HUES6 (cell line): ENCODE results near the gene TUBGCP3.

Source experiments
- H3K27ac ChIP-seq: 2 replicates; pipeline ENCODE4 v1.7.0; 2013; ENCODE audit warnings: low read depth, mild to moderate bottlenecking, low read length, inconsistent platforms
- H3K27me3 ChIP-seq: 2 replicates; pipeline ENCODE4 v1.6.1; 2013; ENCODE audit warnings: low read length; ENCODE audit not compliant: control insufficient read depth, insufficient read depth
- H3K36me3 ChIP-seq: 2 replicates; pipeline ENCODE4 v1.6.1; 2013; ENCODE audit warnings: low read length; ENCODE audit not compliant: control insufficient read depth, insufficient read depth
- H3K4me1 ChIP-seq: 2 replicates; pipeline ENCODE4 v1.6.1; 2013; ENCODE audit warnings: low read length; ENCODE audit not compliant: control insufficient read depth, insufficient read depth
- H3K4me3 ChIP-seq: 2 replicates; pipeline ENCODE4 v1.5.1; 2013; ENCODE audit warnings: low read depth, low read length
- H3K9ac ChIP-seq: one replicate; pipeline ENCODE4 v1.6.1; 2013; ENCODE audit warnings: mild to moderate bottlenecking, low read length
- H3K9me3 ChIP-seq: 2 replicates; pipeline ENCODE4 v1.6.1; 2013; ENCODE audit warnings: low read depth, low read length; ENCODE audit not compliant: control insufficient read depth, insufficient read depth

TUBGCP3 gene

DNA sequence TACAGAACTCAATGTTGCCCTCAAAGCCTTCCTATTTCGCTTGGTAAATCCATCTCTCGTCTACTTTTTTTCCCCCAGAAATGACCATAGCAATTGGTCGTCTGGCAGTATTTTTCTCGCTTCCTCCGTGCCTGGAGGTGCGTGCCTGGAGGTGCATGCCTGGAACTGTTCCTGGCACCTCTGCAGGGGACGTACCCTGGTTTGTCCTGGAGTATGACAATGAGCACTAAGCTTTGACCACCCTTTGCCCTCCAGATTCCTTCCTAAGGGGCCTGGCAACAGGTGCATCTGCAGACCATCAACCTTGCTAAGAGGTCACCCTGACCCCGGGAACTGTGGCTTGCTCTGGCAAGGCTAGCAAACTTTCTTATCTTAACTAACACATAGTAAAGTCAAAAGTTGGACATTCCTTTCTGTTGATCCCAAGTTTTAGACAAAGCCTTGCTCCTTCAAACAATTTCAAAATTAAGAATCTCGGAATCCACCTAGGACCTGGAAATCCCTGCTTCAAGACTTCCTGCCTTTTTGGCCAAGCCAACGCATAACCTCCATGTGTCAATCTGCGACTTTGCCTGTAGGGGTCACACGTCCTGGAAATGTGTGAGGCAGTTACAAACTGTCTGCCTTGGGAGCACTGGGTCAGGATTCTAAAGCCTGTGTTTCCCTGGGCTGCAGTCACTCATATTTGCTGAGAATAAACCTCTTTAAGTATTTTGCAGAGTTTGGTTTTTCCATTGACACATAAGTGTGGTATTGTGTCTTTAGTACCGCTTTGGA, 28.8 kb upstream of the TUBGCP3 start:
- Histone ChIP-seq H3K27me3 (0 out of 2 replicates have a peak, but pooled peaks cover 5% of the 10 kb centered on the region), H3K4me3 (no peak overlapping the region), H3K36me3 (no peaks in the 10 kb centered on the region), H3K9me3 (no peaks in the 10 kb centered on the region), H3K4me1 (peaks cover 4% of the 10 kb centered on the region; the same call in 1 of the 2 replicates), H3K9ac (no peak overlapping the region), H3K27ac (no peak overlapping the region)

DNA sequence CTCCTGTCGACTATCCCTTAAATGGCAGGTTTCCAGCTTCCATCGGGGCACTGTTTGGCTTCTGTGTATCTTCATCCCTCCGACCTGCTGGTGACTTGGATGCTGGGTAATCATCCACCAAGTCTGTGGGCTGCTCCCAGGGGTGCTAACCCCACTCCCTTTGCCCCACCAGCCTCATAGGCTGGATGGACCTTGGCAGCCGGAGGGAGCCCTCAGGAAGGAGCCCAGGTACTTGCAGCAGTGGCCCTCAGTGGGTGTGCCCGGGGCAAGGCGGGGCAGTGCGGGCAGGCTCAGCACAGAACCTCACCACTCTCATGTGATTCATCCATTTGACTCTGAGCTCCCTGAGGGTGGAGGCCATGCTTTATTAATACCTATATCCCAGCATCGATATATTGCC, 27.4 kb upstream of the TUBGCP3 start:
- Histone ChIP-seq H3K36me3 (no peaks in the 10 kb centered on the region), H3K27me3 (0 out of 2 replicates have a peak, but pooled peaks cover 5% of the 10 kb centered on the region), H3K4me1 (peaks cover 4% of the 10 kb centered on the region; the same call in 1 of the 2 replicates), H3K9ac (no peak overlapping the region), H3K4me3 (no peak overlapping the region), H3K9me3 (no peaks in the 10 kb centered on the region), H3K27ac (no peak overlapping the region)

DNA sequence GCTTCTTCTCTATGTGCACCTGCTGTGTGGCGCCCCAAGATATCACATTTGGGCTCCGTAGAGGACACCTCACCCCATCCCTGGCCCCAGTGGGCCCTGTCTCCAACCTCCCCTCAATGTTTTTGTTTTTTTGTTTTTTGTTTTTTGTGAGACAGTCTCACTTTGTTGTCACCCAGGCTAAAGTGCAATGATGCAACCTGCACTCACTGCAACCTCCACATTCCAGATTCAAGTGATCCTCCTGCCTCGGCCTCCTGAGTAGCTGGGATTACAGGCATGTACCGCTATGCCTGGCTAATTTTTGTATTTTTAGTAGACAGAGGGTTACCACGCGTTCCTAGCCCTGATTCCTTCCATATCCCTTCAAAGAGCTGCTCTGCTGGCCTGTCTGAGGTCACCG, 26.9 kb upstream of the TUBGCP3 start:
- Histone ChIP-seq H3K9me3 (no peaks in the 10 kb centered on the region), H3K36me3 (no peaks in the 10 kb centered on the region), H3K4me3 (no peak overlapping the region), H3K27me3 (0 out of 2 replicates have a peak, but pooled peaks cover 5% of the 10 kb centered on the region), H3K4me1 (no peaks in the 10 kb centered on the region), H3K27ac (no peak overlapping the region), H3K9ac (no peak overlapping the region)

DNA sequence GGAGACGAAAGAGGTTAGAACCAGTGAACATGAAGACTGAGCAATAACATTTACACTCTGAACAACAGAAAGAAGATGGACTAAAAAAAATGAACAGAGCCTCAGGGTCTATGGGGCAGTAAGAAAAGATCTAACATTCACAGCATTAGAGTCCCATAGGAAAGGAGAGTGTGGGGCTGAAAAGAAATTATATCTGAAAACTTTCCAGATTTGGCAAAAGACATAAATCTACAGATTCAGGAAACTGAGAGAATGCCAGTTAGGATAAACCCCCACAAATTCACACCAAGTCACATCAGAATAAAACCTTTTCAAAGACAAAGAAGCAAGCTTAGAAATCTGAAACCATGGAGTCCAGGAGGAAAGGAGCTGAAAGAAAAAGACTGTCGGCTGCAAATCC, 20.3 kb upstream of the TUBGCP3 start:
- Histone ChIP-seq H3K4me1 (no peaks in the 10 kb centered on the region), H3K9ac (no peak overlapping the region), H3K9me3 (no peaks in the 10 kb centered on the region), H3K27ac (no peak overlapping the region), H3K4me3 (no peak overlapping the region), H3K36me3 (no peaks in the 10 kb centered on the region), H3K27me3 (no peaks in the 10 kb centered on the region)

DNA sequence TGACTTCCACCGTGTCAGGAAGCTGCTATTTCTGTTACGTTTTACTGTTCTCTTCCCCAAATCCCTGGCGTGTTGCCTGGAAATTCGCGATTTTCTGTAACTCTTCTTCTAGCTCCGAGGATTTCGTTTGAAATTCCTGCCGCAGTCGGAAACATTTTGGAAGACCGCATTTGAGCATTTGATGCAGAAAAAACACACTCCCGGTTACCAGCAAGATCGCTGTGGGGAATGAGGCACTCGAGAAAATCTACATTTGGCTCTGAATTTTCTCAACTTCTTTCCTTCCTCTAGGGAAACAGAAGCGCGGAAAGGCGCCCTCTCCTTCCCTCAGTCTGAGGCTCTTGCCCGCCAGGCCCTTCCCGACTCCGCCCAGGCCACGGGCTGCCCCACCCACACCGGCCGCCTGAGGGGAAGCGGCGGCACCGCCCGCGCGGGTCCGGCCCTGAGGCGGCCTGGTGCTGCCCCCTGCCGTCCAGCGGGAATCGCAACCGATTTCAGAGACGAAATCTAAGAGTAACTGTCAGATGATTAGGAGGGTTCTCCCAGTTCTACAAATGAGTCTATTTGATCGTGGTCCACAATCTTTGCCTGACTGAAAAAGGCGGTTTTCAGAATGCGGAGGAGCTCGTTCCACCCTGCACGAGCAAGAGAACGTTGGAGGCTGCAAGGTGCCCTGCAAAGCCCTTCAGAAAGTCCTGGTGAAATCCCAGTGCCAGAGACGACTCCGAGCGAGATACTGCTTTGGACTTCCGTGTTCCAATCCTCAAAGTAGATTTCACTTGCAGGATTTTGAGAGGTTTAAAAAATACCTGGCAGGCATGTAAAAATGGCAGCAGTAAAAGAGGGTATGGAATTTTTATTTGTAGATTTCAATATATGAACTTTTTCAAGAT, 18.4 kb upstream of the TUBGCP3 start:
- Histone ChIP-seq H3K4me1 (no peaks in the 10 kb centered on the region), H3K9ac (peak overlapping the region; percentile 75), H3K27ac (peak overlapping the region; percentile 54; the same call in 1 of the 2 replicates)

DNA sequence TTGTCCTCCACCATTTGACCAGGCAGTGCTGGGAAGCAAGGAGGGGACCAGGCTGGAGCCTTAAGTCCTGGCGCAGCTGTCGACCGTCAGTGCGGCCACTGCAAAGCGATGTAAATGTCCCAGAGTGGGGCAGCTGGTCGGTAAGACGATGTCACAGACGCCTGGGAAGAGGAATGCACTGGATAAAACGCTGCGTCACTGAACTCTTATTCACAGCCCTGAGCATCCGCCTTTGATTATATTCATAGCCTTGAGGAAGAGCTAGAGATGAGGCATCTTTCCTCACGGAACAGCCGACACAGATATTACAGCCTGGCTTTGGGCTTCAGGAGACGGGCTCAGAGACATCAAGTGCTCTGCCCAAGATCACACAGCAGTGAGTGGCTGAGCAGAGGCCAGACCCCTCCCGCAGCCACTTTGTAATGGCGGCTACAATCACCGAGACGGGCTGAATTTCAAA, 17.6 kb upstream of the TUBGCP3 start:
- Histone ChIP-seq H3K9me3 (no peaks in the 10 kb centered on the region), H3K27ac (no peak overlapping the region), H3K27me3 (no peaks in the 10 kb centered on the region), H3K4me3 (peak overlapping the region; percentile 71), H3K9ac (peak overlapping the region; percentile 75), H3K4me1 (no peaks in the 10 kb centered on the region), H3K36me3 (no peaks in the 10 kb centered on the region)

More for the DNA sequence above, 18.4 kb upstream of the TUBGCP3 start:
- Histone ChIP-seq H3K4me3 (peak overlapping the region; percentile 71), H3K36me3 (no peaks in the 10 kb centered on the region), H3K9me3 (no peaks in the 10 kb centered on the region), H3K27me3 (no peaks in the 10 kb centered on the region)

DNA sequence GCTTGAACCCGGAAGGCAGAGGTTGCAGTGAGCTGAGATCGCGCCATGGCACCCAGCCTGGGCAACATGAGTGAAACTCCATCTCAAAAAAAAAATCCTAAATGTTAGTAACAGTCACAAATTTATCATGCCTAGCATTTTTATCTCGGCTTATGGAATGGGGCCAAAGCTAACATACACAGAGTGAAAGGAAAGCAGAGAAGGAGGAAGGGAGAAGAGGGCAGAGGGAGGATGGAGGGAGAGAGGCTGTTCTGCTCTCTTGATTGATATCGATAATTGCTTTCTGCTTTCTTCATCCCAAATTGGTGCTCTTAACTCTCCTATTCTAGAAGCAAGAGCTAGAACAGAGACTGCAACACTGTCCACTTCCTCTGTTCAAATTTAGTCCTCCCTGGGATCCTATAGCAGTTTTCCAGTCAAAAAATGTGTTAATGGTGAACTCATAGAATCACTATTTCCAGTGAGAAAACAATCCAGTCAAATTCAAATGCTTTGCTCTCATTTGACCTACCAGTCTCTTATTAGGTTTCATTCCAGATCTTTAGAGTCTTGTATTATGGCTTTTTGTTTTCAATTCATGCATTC, 15.8 kb upstream of the TUBGCP3 start:
- H3K9ac ChIP-seq = no peak overlapping the region
- H3K27me3 ChIP-seq = no peaks in the 10 kb centered on the region
- no peak overlapping the region for H3K27ac ChIP-seq
- H3K4me1 ChIP-seq = no peaks in the 10 kb centered on the region
- no peak overlapping the region for H3K4me3 ChIP-seq
- no peaks in the 10 kb centered on the region for H3K9me3 ChIP-seq
- no peaks in the 10 kb centered on the region for H3K36me3 ChIP-seq

DNA sequence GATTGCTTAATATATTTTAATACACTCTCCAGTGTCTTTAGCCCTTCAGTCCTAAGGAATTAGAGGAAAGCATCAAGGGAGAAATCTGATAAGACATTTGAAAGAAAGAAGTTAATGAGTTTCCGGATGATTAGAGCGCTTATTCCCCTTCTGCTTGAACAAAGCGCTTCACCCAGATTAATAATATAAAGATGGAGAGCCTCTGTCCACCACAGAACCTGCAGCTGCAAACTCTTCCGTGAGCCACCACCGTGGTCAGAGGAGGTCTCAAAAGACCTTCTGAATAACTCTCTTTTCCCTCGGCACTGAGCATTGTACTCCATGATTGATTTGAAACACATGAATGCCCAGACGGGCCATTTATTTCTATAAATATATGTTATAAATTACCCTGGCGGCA, 14.2 kb upstream of the TUBGCP3 start:
- no peaks in the 10 kb centered on the region for H3K9me3 ChIP-seq
- no peaks in the 10 kb centered on the region for H3K36me3 ChIP-seq
- H3K27me3 ChIP-seq = no peaks in the 10 kb centered on the region
- H3K4me3 ChIP-seq = no peak overlapping the region
- H3K27ac ChIP-seq = no peak overlapping the region
- no peaks in the 10 kb centered on the region for H3K4me1 ChIP-seq
- no peak overlapping the region for H3K9ac ChIP-seq

DNA sequence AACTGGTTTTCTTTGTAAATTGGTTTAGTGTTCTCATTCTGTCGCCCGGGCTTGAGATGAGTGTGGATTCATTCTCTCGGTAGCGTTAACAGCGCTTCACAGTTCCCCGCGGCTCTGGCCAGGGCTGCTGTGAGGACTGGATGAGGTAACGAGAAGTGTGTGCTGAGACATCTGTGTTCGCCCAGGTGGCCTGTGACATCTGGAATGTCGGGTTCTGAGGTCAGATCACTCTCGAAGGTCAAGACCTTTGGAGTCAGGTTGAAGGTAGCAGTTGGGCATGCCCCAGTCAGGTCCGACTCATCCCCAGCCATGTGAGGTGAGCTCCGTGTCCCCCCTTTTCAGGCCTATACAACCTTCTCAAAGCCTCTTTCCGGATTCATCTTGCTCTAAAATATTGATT, 13.4 kb upstream of the TUBGCP3 start:
- Histone ChIP-seq H3K4me3 (no peak overlapping the region), H3K9ac (no peak overlapping the region), H3K27ac (no peak overlapping the region), H3K36me3 (no peaks in the 10 kb centered on the region), H3K27me3 (no peaks in the 10 kb centered on the region), H3K4me1 (no peaks in the 10 kb centered on the region), H3K9me3 (no peaks in the 10 kb centered on the region)

DNA sequence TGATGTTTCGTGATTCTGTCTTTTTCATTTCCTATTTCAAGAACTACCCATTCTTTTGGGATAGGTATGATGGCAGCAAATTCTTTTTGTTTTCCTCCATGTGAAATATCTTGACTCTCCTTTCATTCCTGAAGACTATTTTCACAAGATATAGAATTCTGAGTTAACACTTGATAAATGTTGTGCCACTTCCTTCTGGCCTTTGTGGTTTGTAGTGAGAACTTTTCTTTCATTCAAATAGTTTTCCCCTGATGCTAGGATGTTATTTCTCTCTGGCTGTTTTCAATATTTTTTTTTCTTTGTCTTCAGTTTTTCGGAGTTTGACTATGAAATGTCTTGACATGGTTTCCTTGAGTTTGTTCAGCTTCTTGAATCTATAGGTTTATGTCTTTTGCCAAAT, 8.3 kb upstream of the TUBGCP3 start:
- H3K9ac ChIP-seq = no peak overlapping the region
- H3K27ac ChIP-seq = no peak overlapping the region
- no peaks in the 10 kb centered on the region for H3K4me1 ChIP-seq
- H3K9me3 ChIP-seq = no peaks in the 10 kb centered on the region
- H3K36me3 ChIP-seq = no peaks in the 10 kb centered on the region
- no peaks in the 10 kb centered on the region for H3K27me3 ChIP-seq
- H3K4me3 ChIP-seq = no peak overlapping the region
